HG03066 (cell line): ENCODE measurements around the gene OR7C2.
"Not testable (repeated sequence)": the region's sequence is repeated elsewhere in the genome, so short reads cannot be mapped to it uniquely, and the experiment has no call there.

Experiments used
- ATAC-seq: cut with Tn5 transposase; IDR thresholded peaks from one replicate; pipeline ENCODE4 v1.9.1; 2021; ENCODE audit warnings: low read depth; ENCODE audit not compliant: unreplicated experiment

The OR7C2 gene

GRCh38 chr19:14941189-14941588, at the start of gene OR7C2:
OR7C2 (plus strand) TSS chr19:14941489; CDS start chr19:14941489, 0 bp downstream.
- ATAC-seq = no peak

- ATAC-seq = no peak
Measured at GRCh38 chr19:14901675-14902260, 39.5 kb upstream of the OR7C2 start.

GRCh38 chr19:14906711-14907110, 34.6 kb upstream of the OR7C2 start:
- no peak for ATAC-seq

GRCh38 chr19:14915116-14915515, 26.2 kb upstream of the OR7C2 start:
- ATAC-seq = no peak

GRCh38 chr19:14916848-14917247, 24.4 kb upstream of the OR7C2 start:
- ATAC-seq = no peak

- ATAC-seq = no peak
Measured at GRCh38 chr19:14933506-14933905, 7.8 kb upstream of the OR7C2 start.

GRCh38 chr19:14940266-14940665, 1.0 kb upstream of the OR7C2 start:
- no peak for ATAC-seq

- no peak for ATAC-seq
Measured at GRCh38 chr19:14943601-14944000, 2.3 kb downstream of the OR7C2 start.

- no peak for ATAC-seq
Measured at GRCh38 chr19:14944456-14944855, 3.2 kb downstream of the OR7C2 start.

- ATAC-seq = not testable (repeated sequence)
Measured at GRCh38 chr19:14949413-14949812, 8.1 kb downstream of the OR7C2 start.

- ATAC-seq = no peak
Measured at GRCh38 chr19:14949876-14950275, 8.6 kb downstream of the OR7C2 start.

GRCh38 chr19:14950421-14950820, 9.1 kb downstream of the OR7C2 start:
- ATAC-seq = no peak

- no peak for ATAC-seq
Measured at GRCh38 chr19:14952767-14953166, 11.5 kb downstream of the OR7C2 start.

- no peak for ATAC-seq
Measured at GRCh38 chr19:14954071-14954655, 12.9 kb downstream of the OR7C2 start.

- ATAC-seq = no peak
Measured at GRCh38 chr19:14957464-14957863, 16.2 kb downstream of the OR7C2 start.

- no peak for ATAC-seq
Measured at GRCh38 chr19:14959263-14959662, 18.0 kb downstream of the OR7C2 start.

GRCh38 chr19:14961956-14962685, 20.8 kb downstream of the OR7C2 start:
- ATAC-seq = no peak

GRCh38 chr19:14968247-14968646, 27.0 kb downstream of the OR7C2 start:
- ATAC-seq = no peak

- ATAC-seq = no peak
Measured at GRCh38 chr19:14971474-14971873, 30.2 kb downstream of the OR7C2 start.

- no peak for ATAC-seq
Measured at GRCh38 chr19:14972676-14973075, 31.4 kb downstream of the OR7C2 start.

GRCh38 chr19:14974488-14974887, 33.2 kb downstream of the OR7C2 start:
- no peak for ATAC-seq

- ATAC-seq = no peak
Measured at GRCh38 chr19:14977128-14977527, 35.8 kb downstream of the OR7C2 start.
